Activated T-cell treated with anti-CD3 and anti-CD28 coated beads, Interleukin-2, amount 50 U/mL, for 24 hours (primary cell): ENCODE results near the gene ADORA2A.

Source experiments
- DNase-seq: peaks from one replicate; pipeline ENCODE4 v3.0.0-alpha.2; 2020
- H3K27ac Mint-ChIP-seq: 2 replicates; pipeline ENCODE4 v1.8.0; 2020; ENCODE audit warnings: mild to moderate bottlenecking, mixed read lengths
- H3K27me3 Mint-ChIP-seq: 2 replicates; pipeline ENCODE4 v1.8.0; 2020; ENCODE audit warnings: mixed read lengths
- H3K36me3 Mint-ChIP-seq: 2 replicates; pipeline ENCODE4 v1.8.0; 2020; ENCODE audit warnings: low read depth, mixed read lengths
- H3K4me1 Mint-ChIP-seq: 2 replicates; pipeline ENCODE4 v1.8.0; 2020; ENCODE audit warnings: low read depth, mixed read lengths
- H3K4me3 Mint-ChIP-seq: 2 replicates; pipeline ENCODE4 v1.8.0; 2020; ENCODE audit warnings: mild to moderate bottlenecking, moderate library complexity, mixed read lengths
- H3K9me3 Mint-ChIP-seq: 2 replicates; pipeline ENCODE4 v1.8.0; 2020; ENCODE audit warnings: mixed read lengths

The ADORA2A gene

GRCh38 chr22:24398409-24398808, 29.0 kb upstream of the ADORA2A start:
- Mint-ChIP-seq H3K4me3 (no peak overlapping the region), H3K4me1 (peaks cover 38% of the 10 kb centered on the region)

GRCh38 chr22:24400034-24400725, 27.2 kb upstream of the ADORA2A start:
- Mint-ChIP-seq H3K36me3 (peaks cover 83% of the 10 kb centered on the region), H3K27ac (peak overlapping the region; percentile 71), H3K9me3 (no peaks in the 10 kb centered on the region), H3K27me3 (no peaks in the 10 kb centered on the region), H3K4me3 (no peak overlapping the region), H3K4me1 (peaks cover 38% of the 10 kb centered on the region)
- DNase-seq: no peak

More at GRCh38 chr22:24398409-24398808, 29.0 kb upstream of the ADORA2A start:
- no peaks in the 10 kb centered on the region for H3K9me3 Mint-ChIP-seq
- DNase-seq: no peak
- no peaks in the 10 kb centered on the region for H3K27me3 Mint-ChIP-seq
- peak overlapping the region; percentile 27 for H3K27ac Mint-ChIP-seq
- H3K36me3 Mint-ChIP-seq: peaks cover 69% of the 10 kb centered on the region

- no peaks in the 10 kb centered on the region for H3K27me3 Mint-ChIP-seq
- H3K36me3 Mint-ChIP-seq: peaks cover 82% of the 10 kb centered on the region
- no peak for DNase-seq
- peaks cover 40% of the 10 kb centered on the region for H3K4me1 Mint-ChIP-seq
- peak overlapping the region; percentile 71 for H3K27ac Mint-ChIP-seq
- H3K4me3 Mint-ChIP-seq: peak overlapping the region; percentile 7
- no peaks in the 10 kb centered on the region for H3K9me3 Mint-ChIP-seq
Observed at GRCh38 chr22:24400726-24401596, 26.4 kb upstream of the ADORA2A start.

GRCh38 chr22:24401931-24402367, 25.4 kb upstream of the ADORA2A start:
- Mint-ChIP-seq H3K36me3 (peaks cover 79% of the 10 kb centered on the region), H3K9me3 (no peaks in the 10 kb centered on the region), H3K4me1 (peaks cover 49% of the 10 kb centered on the region), H3K27ac (peak overlapping the region; percentile 76), H3K4me3 (no peak overlapping the region), H3K27me3 (no peaks in the 10 kb centered on the region)
- DNase-seq: no peak

- Mint-ChIP-seq H3K4me1 (peaks cover 56% of the 10 kb centered on the region), H3K9me3 (no peaks in the 10 kb centered on the region), H3K27me3 (no peaks in the 10 kb centered on the region), H3K27ac (peak overlapping the region; percentile 76), H3K4me3 (no peak overlapping the region), H3K36me3 (peaks cover 77% of the 10 kb centered on the region)
- no peak for DNase-seq
Observed at GRCh38 chr22:24402460-24403192, 24.8 kb upstream of the ADORA2A start.

- Mint-ChIP-seq H3K4me1 (peaks cover 53% of the 10 kb centered on the region), H3K36me3 (peaks cover 75% of the 10 kb centered on the region), H3K9me3 (no peaks in the 10 kb centered on the region), H3K4me3 (no peak overlapping the region), H3K27ac (peak overlapping the region; percentile 3), H3K27me3 (no peaks in the 10 kb centered on the region)
- DNase-seq: no peak
Observed at GRCh38 chr22:24403346-24403745, 24.1 kb upstream of the ADORA2A start.

- no peaks in the 10 kb centered on the region for H3K9me3 Mint-ChIP-seq
- no peak overlapping the region for H3K4me3 Mint-ChIP-seq
- H3K27me3 Mint-ChIP-seq: no peaks in the 10 kb centered on the region
- peaks cover 62% of the 10 kb centered on the region for H3K4me1 Mint-ChIP-seq
- no peak overlapping the region for H3K27ac Mint-ChIP-seq
- no peak for DNase-seq
- peaks cover 70% of the 10 kb centered on the region for H3K36me3 Mint-ChIP-seq
Observed at GRCh38 chr22:24404561-24405275, 22.7 kb upstream of the ADORA2A start.

GRCh38 chr22:24405631-24406321, 21.6 kb upstream of the ADORA2A start:
- no peaks in the 10 kb centered on the region for H3K27me3 Mint-ChIP-seq
- H3K27ac Mint-ChIP-seq: peak overlapping the region; percentile 29
- no peak for DNase-seq
- H3K9me3 Mint-ChIP-seq: no peaks in the 10 kb centered on the region
- peaks cover 65% of the 10 kb centered on the region for H3K36me3 Mint-ChIP-seq
- peaks cover 62% of the 10 kb centered on the region for H3K4me1 Mint-ChIP-seq
- no peak overlapping the region for H3K4me3 Mint-ChIP-seq

- Mint-ChIP-seq H3K4me3 (no peak overlapping the region), H3K27me3 (no peaks in the 10 kb centered on the region), H3K9me3 (no peaks in the 10 kb centered on the region), H3K27ac (peak overlapping the region; percentile 77), H3K36me3 (peaks cover 60% of the 10 kb centered on the region), H3K4me1 (peaks cover 54% of the 10 kb centered on the region)
- no peak for DNase-seq
Observed at GRCh38 chr22:24406322-24407277, 20.8 kb upstream of the ADORA2A start.

GRCh38 chr22:24407278-24407665, 20.1 kb upstream of the ADORA2A start:
- H3K27ac Mint-ChIP-seq: peak overlapping the region; percentile 77
- no peaks in the 10 kb centered on the region for H3K27me3 Mint-ChIP-seq
- peaks cover 49% of the 10 kb centered on the region for H3K4me1 Mint-ChIP-seq
- H3K36me3 Mint-ChIP-seq: peaks cover 61% of the 10 kb centered on the region
- DNase-seq: no peak
- H3K4me3 Mint-ChIP-seq: no peak overlapping the region
- H3K9me3 Mint-ChIP-seq: no peaks in the 10 kb centered on the region

- peaks cover 43% of the 10 kb centered on the region for H3K4me1 Mint-ChIP-seq
- no peak overlapping the region for H3K4me3 Mint-ChIP-seq
- H3K9me3 Mint-ChIP-seq: no peaks in the 10 kb centered on the region
- no peak for DNase-seq
- peak overlapping the region; percentile 55 for H3K27ac Mint-ChIP-seq
- H3K36me3 Mint-ChIP-seq: peaks cover 61% of the 10 kb centered on the region
- H3K27me3 Mint-ChIP-seq: no peaks in the 10 kb centered on the region
Observed at GRCh38 chr22:24407884-24408283, 19.5 kb upstream of the ADORA2A start.

- H3K36me3 Mint-ChIP-seq: peaks cover 63% of the 10 kb centered on the region
Observed at GRCh38 chr22:24408630-24409029, 18.8 kb upstream of the ADORA2A start.

GRCh38 chr22:24409707-24410106, 17.7 kb upstream of the ADORA2A start:
- no peak for DNase-seq
- Mint-ChIP-seq H3K27me3 (no peaks in the 10 kb centered on the region), H3K4me1 (peaks cover 41% of the 10 kb centered on the region), H3K36me3 (peaks cover 63% of the 10 kb centered on the region), H3K27ac (peak overlapping the region; percentile 81), H3K4me3 (no peak overlapping the region), H3K9me3 (no peaks in the 10 kb centered on the region)

More at GRCh38 chr22:24408630-24409029, 18.8 kb upstream of the ADORA2A start:
- Mint-ChIP-seq H3K4me1 (peaks cover 41% of the 10 kb centered on the region), H3K9me3 (no peaks in the 10 kb centered on the region), H3K27ac (no peak overlapping the region), H3K4me3 (no peak overlapping the region), H3K27me3 (no peaks in the 10 kb centered on the region)
- no peak for DNase-seq
